ENCODE measurements around the gene DIO3. TPM values are rescaled to one million over a fixed set of nuclear protein-coding genes. Genes with fewer than 3 reads are reported as not detected.

DIO3 gene
- total RNA-seq (2016; rRNA removed; fragmentation: Illumina TruSeq; extraction: Trizol): not detected in 2 replicates
- not detected in 2 replicates for total RNA-seq (2016; cell fraction: cytosol; rRNA removed; fragmentation: Illumina TruSeq; extraction: Trizol; ENCODE audit: low read depth)
- not detected in 2 replicates for total RNA-seq (2016; cell fraction: insoluble cytoplasmic fraction; rRNA removed; fragmentation: Illumina TruSeq; extraction: Trizol)
- not detected in 2 replicates for total RNA-seq (2016; cell fraction: membrane; rRNA removed; fragmentation: Illumina TruSeq; extraction: Trizol)
- not detected in 2 replicates for total RNA-seq (2016; cell fraction: nucleus; rRNA removed; fragmentation: Illumina TruSeq; extraction: Trizol)
- not detected in 2 replicates for polyA plus RNA-seq (2011; rRNA removed)
- not detected in 2 replicates for polyA plus RNA-seq (2011; cell fraction: cytosol; rRNA removed)
- polyA plus RNA-seq (2011; cell fraction: nucleus; rRNA removed): not detected in 2 replicates
- polyA plus RNA-seq (2012): not detected in 2 replicates
- polyA plus RNA-seq (2016; cell fraction: cytosol; fragmentation: Illumina TruSeq; extraction: Trizol; ENCODE audit: low read depth): not detected in 2 replicates
- polyA plus RNA-seq (2016; cell fraction: insoluble cytoplasmic fraction; fragmentation: Illumina TruSeq; extraction: Trizol; ENCODE audit: low read depth): not detected in 2 replicates
- polyA plus RNA-seq (2016; cell fraction: membrane; fragmentation: Illumina TruSeq; extraction: Trizol; ENCODE audit: low read depth): not detected in 2 replicates
- not detected in 2 replicates for polyA plus RNA-seq (2016; cell fraction: nucleus; fragmentation: Illumina TruSeq; extraction: Trizol; ENCODE audit: insufficient read depth, low read depth)
- 0.10 and 7.2 TPM in 2 replicates for polyA minus RNA-seq (2011; rRNA and poly(A)+ RNA removed; ENCODE audit: low replicate concordance)
- not detected in 2 replicates for polyA minus RNA-seq (2011; cell fraction: cytosol; rRNA and poly(A)+ RNA removed)
- polyA minus RNA-seq (2011; cell fraction: nucleus; rRNA and poly(A)+ RNA removed): not detected in 2 replicates
- Bru-seq, nascent RNA: not detected
- BruChase-seq, experiment 1, labeled RNA remaining after a 6-hour chase: not detected
- not detected for BruChase-seq, experiment 2, labeled RNA remaining after a 2-hour chase
- long read RNA-seq, experiment 1: 0 reads
- long read RNA-seq, experiment 2: 0 reads

GRCh38 chr14:101561145-101561896, at the start of gene DIO3:
DIO3 (plus strand) TSS chr14:101561495.
- ATAC-seq (no peak), FAIRE-seq (no peak), DNase-seq (ENCODE audit: low spot score) (no peak)
- ChIA-PET CTCF (ENCODE audit: low intra/inter-chr PET ratio, low total read pairs) (no interaction called here), POLR2A (no interaction called here)
- Histone ChIP-seq H3K9ac (ENCODE audit: insufficient read depth, low read depth, low read length) (no peak within 1 kb of the TSS), H3K27ac (ENCODE audit: extremely low read length, insufficient read depth, low read length) (no peak within 1 kb of the TSS), H4K20me1 (ENCODE audit: insufficient read depth, low read length) (no peaks in the 10 kb centered on the region), H3K79me2 (ENCODE audit: insufficient read depth, low read length) (no peaks in the 10 kb centered on the region), H3K4me2 (ENCODE audit: low read depth, low read length) (no peak within 1 kb of the TSS), H3K4me1 (ENCODE audit: insufficient read depth, low read length) (no peaks in the 10 kb centered on the region), H3K9me3 (ENCODE audit: low read length) (no peaks in the 10 kb centered on the region), H3K4me3 (replicated peaks in 1 of 3; ENCODE audit: insufficient read depth in 1 of 3, low read depth in 2 of 3, low read length in 3 of 3) (no peak within 1 kb of the TSS), H3K36me3 (replicated peaks in 1 of 2; ENCODE audit: control insufficient read depth in 1 of 2, insufficient read depth in 2 of 2, low read length in 2 of 2) (no peaks in the 10 kb centered on the region), H2AFZ (ENCODE audit: low read length) (no peak within 1 kb of the TSS), H3K27me3 (ENCODE audit: control insufficient read depth in 1 of 2, insufficient read depth in 2 of 2, low read length in 2 of 2) (peaks cover 10 to 58% of the 10 kb centered on the region in 2 experiments; a peak in 4 of 5 replicates)
- WGBS (ENCODE audit: low lambda C conversion rate): 87% methylated on average over 46 of the region's 73 CpGs
- TF ChIP-seq TCF7L2 (IDR thresholded peaks at IDR 0.05; ENCODE audit: low read depth, low read length) (no peak), ZNF589 (CRISPR knock-in tag; conservative IDR thresholded peaks at IDR 0.05) (no peak), PPARG (CRISPR knock-in tag; conservative IDR thresholded peaks at IDR 0.05) (no peak), MTF1 (CRISPR knock-in tag; IDR thresholded peaks at IDR 0.05) (no peak), ZNF687 (CRISPR knock-in tag; IDR thresholded peaks at IDR 0.05) (no peak)
- TF ChIP-seq, protein P1, sequence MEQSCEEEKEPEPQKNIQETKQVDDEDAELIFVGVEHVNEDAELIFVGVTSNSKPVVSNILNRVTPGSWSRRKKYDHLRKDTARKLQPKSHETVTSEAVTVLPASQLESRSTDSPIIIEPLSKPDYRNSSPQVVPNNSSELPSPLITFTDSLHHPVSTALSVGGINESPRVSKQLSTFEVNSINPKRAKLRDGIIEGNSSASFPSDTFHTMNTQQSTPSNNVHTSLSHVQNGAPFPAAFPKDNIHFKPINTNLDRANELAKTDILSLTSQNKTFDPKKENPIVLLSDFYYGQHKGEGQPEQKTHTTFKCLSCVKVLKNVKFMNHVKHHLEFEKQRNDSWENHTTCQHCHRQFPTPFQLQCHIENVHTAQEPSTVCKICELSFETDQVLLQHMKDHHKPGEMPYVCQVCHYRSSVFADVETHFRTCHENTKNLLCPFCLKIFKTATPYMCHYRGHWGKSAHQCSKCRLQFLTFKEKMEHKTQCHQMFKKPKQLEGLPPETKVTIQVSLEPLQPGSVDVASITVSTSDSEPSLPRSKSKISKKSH (CRISPR knock-in tag; IDR thresholded peaks at IDR 0.05; ENCODE audit: borderline replicate concordance): no peak
- no TSS peak for BruUV-seq (replicated peaks)
- intact Hi-C loops (cut with micrococcal nuclease; ENCODE audit: unreplicated experiment) (no loop called here), in situ Hi-C loops (cut with HindIII; ENCODE audit: extremely low pct_ligation_motif_present, low pct_unique_long_range_greater_than_20kb) (no loop called here)
